Measurements from ENCODE around the gene STAT4.
A peak's percentile ranks its signal among the peaks of the same experiment; 100 is the strongest.
"Not testable (repeated sequence)": the region's sequence is repeated elsewhere in the genome, so short reads cannot be mapped to it uniquely, and the experiment has no call there.

STAT4 gene

DNA sequence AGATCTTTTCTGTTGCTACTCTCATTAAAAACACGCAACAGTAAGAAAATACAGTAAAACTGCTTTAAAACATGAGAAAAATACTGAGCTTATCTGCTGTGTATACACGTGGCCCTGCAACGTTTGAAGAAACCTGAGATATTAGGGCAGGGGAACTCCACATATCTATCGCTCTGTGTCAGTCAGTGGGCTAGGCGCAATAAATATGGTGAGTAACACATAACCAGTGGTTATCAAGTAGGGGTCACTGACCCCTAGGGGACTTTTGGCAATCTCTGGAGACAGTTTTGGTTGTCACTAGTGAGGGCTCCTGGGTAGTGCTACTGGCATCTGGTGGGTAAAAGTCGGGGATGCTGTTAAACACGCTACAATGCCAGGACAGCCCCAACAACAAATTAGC, 151.7 kb downstream of the STAT4 start:
- TF ChIP-seq, protein P1, sequence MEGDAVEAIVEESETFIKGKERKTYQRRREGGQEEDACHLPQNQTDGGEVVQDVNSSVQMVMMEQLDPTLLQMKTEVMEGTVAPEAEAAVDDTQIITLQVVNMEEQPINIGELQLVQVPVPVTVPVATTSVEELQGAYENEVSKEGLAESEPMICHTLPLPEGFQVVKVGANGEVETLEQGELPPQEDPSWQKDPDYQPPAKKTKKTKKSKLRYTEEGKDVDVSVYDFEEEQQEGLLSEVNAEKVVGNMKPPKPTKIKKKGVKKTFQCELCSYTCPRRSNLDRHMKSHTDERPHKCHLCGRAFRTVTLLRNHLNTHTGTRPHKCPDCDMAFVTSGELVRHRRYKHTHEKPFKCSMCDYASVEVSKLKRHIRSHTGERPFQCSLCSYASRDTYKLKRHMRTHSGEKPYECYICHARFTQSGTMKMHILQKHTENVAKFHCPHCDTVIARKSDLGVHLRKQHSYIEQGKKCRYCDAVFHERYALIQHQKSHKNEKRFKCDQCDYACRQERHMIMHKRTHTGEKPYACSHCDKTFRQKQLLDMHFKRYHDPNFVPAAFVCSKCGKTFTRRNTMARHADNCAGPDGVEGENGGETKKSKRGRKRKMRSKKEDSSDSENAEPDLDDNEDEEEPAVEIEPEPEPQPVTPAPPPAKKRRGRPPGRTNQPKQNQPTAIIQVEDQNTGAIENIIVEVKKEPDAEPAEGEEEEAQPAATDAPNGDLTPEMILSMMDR (IDR thresholded peaks at IDR 0.05; ENCODE audit: insufficient read depth, missing control alignments): no peak
- DNase-seq (ENCODE audit: insufficient read length, low spot score) (no peak), FAIRE-seq (no peak)

DNA sequence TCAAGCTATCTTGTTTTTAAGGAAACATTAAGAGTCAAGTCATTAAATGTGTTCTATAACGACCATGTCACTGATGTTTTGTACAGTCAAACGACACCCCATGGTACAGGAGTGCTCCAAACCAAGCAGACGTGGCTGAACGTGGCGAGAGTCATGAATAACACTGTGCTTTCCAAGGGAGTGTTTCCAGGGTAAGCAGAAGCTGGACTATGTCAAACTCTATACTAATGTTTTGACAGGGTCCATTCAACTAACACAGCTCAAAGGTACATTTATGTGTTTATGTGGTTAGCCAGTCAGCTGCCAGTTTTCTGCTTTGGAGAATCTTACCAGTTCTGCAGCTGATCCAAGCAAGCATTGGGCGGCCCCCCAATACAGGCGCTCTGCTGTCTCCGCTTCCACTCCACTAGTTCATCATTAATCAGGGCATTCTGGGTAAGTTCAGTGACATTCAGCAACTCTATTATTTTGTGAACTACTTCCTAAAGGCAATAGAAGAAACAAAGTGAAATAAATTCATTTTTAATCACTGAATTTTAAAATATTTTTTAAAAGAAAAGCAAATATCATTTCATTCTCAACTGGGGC, 153.2 kb downstream of the STAT4 start:
- TF ChIP-seq, protein P1 (IDR thresholded peaks at IDR 0.05; ENCODE audit: insufficient read depth, missing control alignments): no peak
- FAIRE-seq: no peak
- no peak for DNase-seq (ENCODE audit: insufficient read length, low spot score)

DNA sequence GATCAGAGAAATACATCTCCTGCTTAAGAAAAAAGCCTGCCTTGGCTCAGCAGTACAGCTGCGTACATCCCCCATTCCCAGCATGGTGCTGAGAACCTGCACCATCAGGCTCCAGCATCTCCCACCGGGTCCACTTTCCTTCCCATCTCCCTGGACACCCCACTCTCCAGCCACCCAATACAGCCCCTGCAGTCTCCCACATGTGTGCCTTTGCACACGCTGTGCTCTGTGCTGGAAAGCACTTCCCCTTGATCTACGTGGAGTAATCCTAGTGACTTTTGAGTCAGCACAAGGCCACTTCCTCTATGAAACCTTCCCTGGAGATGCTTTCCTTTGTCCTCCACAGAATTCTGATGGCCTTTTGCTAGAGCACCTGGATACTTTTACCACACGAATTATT, 153.8 kb downstream of the STAT4 start:
- FAIRE-seq (no peak), DNase-seq (ENCODE audit: insufficient read length, low spot score) (no peak)
- TF ChIP-seq, protein P1 (IDR thresholded peaks at IDR 0.05; ENCODE audit: insufficient read depth, missing control alignments): no peak

DNA sequence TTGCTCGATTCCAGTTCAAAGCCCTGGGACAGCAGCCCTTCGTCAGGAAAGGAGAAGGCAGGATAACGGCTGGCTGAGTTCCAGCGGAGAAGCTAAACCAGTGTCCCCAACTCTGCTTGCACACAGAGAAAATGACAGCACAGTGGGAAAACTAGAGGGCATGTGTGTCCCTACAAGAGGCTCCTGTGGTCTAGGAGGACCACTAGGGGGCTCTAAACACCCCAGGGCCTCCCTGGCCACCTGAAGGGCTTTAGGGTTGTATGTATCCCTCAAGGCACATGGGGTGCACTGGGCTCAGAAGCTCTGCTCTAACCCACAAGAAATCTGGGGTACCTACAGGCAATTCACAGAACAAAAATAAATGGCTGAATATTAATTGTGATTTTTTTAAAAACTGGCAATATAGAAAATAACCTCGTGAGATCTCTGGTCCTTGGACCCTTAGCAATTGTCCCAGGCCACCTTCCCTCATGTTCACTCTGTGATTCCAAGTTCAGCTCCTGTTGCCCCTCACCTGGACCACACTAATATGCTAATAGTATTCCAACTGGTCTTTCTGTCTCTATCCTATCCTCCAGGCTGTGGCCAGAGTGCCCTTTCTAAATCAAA, 154.4 kb downstream of the STAT4 start:
- TF ChIP-seq, protein P1 (IDR thresholded peaks at IDR 0.05; ENCODE audit: insufficient read depth, missing control alignments): peak; percentile 63
- FAIRE-seq: no peak
- peak; percentile 49 for DNase-seq (ENCODE audit: insufficient read length, low spot score)

DNA sequence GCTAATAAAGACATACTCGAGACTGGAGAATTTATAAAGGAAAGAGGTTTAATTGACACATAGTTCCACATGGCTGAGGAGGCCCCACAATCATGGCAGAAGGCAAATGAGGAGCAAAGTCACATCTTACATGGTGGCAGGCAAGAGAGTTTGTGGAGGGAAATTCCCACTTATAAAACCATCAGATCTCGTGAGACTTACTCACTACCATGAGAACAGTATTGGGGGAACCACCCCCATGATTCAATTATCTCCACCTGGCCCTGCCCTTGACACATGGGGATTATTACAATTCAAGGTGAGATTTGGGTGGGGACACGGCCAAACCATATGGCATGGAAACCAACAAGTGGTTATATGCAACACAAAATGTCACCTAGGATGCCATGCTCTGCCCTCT, 155.5 kb downstream of the STAT4 start:
- not testable (repeated sequence) for DNase-seq (ENCODE audit: insufficient read length, low spot score); FAIRE-seq

DNA sequence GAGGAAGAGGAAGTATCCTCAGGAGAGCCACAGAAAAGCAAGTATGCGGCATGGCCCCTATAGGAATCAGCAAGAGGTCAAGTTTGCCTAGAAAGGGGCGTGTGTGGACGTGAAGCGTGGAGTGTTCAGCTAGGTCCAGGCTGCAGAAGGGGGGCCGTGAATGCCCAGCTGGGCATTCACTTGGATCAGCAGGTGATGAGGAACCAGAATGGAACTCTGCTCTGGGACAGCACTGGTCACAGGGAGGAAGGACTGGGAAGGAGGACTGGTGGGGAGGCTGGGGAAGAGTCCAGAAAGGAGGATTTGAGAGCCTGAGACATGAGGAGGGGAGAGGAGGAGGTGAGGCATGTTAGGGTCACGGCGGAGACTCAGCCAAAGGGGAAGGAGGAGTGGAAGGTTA, 156.6 kb downstream of the STAT4 start:
- DNase-seq (ENCODE audit: insufficient read length, low spot score) (no peak), FAIRE-seq (no peak)
- TF ChIP-seq, protein P1 (IDR thresholded peaks at IDR 0.05; ENCODE audit: insufficient read depth, missing control alignments): no peak

DNA sequence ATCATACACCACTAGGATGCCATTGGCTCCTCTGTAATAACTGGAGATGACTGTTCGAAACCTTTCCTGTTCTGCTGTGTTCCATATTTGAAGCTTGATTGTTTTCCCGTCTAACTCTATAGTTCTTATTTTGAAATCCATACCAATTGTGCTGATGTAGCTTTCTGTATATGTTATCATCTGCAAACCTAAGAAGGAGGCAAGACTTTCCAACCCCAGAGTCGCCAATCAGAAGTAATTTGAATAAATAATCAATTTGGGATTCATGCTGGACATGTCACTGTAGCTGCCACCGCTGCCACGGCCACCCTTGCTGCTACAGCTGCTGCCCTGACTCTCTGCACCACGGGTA, 157.5 kb downstream of the STAT4 start:
- TF ChIP-seq, protein P1 (IDR thresholded peaks at IDR 0.05; ENCODE audit: insufficient read depth, missing control alignments): no peak
- DNase-seq (ENCODE audit: insufficient read length, low spot score) (no peak), FAIRE-seq (no peak)
